Retina (tissue), 1 donor: ENCODE measurements around the gene IL23R.

Experiments used
- DNase-seq: peaks from one replicate; pipeline ENCODE4 v3.0.0-alpha.2; 2016

The IL23R gene

GRCh38 chr1:67250051-67250653 is 83.9 kb downstream of the IL23R start:
- DNase-seq: no peak

GRCh38 chr1:67256291-67257172 is 90.3 kb downstream of the IL23R start:
- no peak for DNase-seq

GRCh38 chr1:67257173-67257535 is 90.9 kb downstream of the IL23R start:
- DNase-seq: peak; percentile 12

- peak; percentile 7 for DNase-seq
Measured at GRCh38 chr1:67261680-67262079, 95.4 kb downstream of the IL23R start.

- no peak for DNase-seq
Measured at GRCh38 chr1:67262735-67263134, 96.5 kb downstream of the IL23R start.

GRCh38 chr1:67264152-67264551 is 97.9 kb downstream of the IL23R start:
- no peak for DNase-seq

GRCh38 chr1:67264899-67265298 is 98.6 kb downstream of the IL23R start:
- DNase-seq: no peak

- DNase-seq: no peak
Measured at GRCh38 chr1:67269061-67269460, 102.8 kb downstream of the IL23R start.

- no peak for DNase-seq
Measured at GRCh38 chr1:67270541-67270940, 104.3 kb downstream of the IL23R start.

- DNase-seq: no peak
Measured at GRCh38 chr1:67273591-67273990, 107.3 kb downstream of the IL23R start.

- no peak for DNase-seq
Measured at GRCh38 chr1:67274623-67275325, 108.5 kb downstream of the IL23R start.

GRCh38 chr1:67280696-67281095 is 114.4 kb downstream of the IL23R start:
- DNase-seq: no peak

- DNase-seq: no peak
Measured at GRCh38 chr1:67281244-67281643, 115.0 kb downstream of the IL23R start.

- no peak for DNase-seq
Measured at GRCh38 chr1:67285780-67286488, 119.7 kb downstream of the IL23R start.

- DNase-seq: no peak
Measured at GRCh38 chr1:67290236-67290635, 124.0 kb downstream of the IL23R start.

GRCh38 chr1:67294836-67295617 is 128.8 kb downstream of the IL23R start:
- no peak for DNase-seq

- DNase-seq: no peak
Measured at GRCh38 chr1:67298762-67299161, 132.5 kb downstream of the IL23R start.

GRCh38 chr1:67299296-67299695 is 133.0 kb downstream of the IL23R start:
- no peak for DNase-seq

- no peak for DNase-seq
Measured at GRCh38 chr1:67300561-67300960, 134.3 kb downstream of the IL23R start.

- no peak for DNase-seq
Measured at GRCh38 chr1:67304023-67304422, 137.8 kb downstream of the IL23R start.

- DNase-seq: no peak
Measured at GRCh38 chr1:67306547-67306946, 140.3 kb downstream of the IL23R start.
